Measurements from ENCODE around the gene SYNE1. TPM values are rescaled to one million over a fixed set of nuclear protein-coding genes. Genes with fewer than 3 reads are reported as not detected.

The SYNE1 gene
- polyA plus RNA-seq, 2 of the 4 experiments (the other 2 are of a cell fraction), result 10.5 to 28.5 TPM

- FAIRE-seq, result no peak
These were observed 306.2 kb downstream of the SYNE1 start for GRCh38 chr6:152330961-152331360.

GRCh38 chr6:152329638-152330448 is 307.3 kb downstream of the SYNE1 start:
- 90% methylated on average over 13 of the region's 13 CpGs for WGBS (ENCODE audit: missing lambda C conversion rate)
- H3K4me3 ChIP-seq, result no peak overlapping the region
- POLR2A ChIA-PET, result no interaction called here
- H3K4me1 ChIP-seq, result no peaks in the 10 kb centered on the region
- no peak for FAIRE-seq
- no peak overlapping the region for H3K27ac ChIP-seq
- DNase-seq (ENCODE audit: low read depth in 1 of 2, low spot score in 1 of 2), result no peak
- ATAC-seq, result peak in 1 of 2 experiments; percentile 53; a peak in 1 of 6 replicates
- H3K9me3 ChIP-seq, result no peaks in the 10 kb centered on the region
- no peak overlapping the region for H3K4me2 ChIP-seq
- CTCF ChIA-PET, result interaction anchor here (1.0 to 1.5 kb wide), 3 partner anchors 8 to 19 kb away, joined by 3 to 4 read pairs (median 3); no protein-coding TSS in a partner anchor
- TF ChIP-seq NPAS2 (CRISPR knock-in tag; IDR thresholded peaks at IDR 0.05; ENCODE audit: borderline replicate concordance) (no peak), ZC3H11A (IDR thresholded peaks at IDR 0.05) (no peak), ATOH8 (CRISPR knock-in tag; IDR thresholded peaks at IDR 0.05; ENCODE audit: low read depth) (no peak), HEYL (CRISPR knock-in tag; IDR thresholded peaks at IDR 0.05) (no peak), NFE2L2 (conservative IDR thresholded peaks at IDR 0.05; ENCODE audit: low read length) (no peak), FOSB (CRISPR knock-in tag; IDR thresholded peaks at IDR 0.05) (no peak), USF2 (IDR thresholded peaks at IDR 0.05) (no peak), CTCF (IDR thresholded peaks at IDR 0.05) (no peak), NR3C1 (IDR thresholded peaks at IDR 0.05) (no peak), KDM5A (IDR thresholded peaks at IDR 0.05) (no peak)

More at GRCh38 chr6:152330961-152331360, 306.2 kb downstream of the SYNE1 start:
- no peak overlapping the region for H3K27ac ChIP-seq
- 93% methylated on average over 7 of the region's 7 CpGs for WGBS (ENCODE audit: missing lambda C conversion rate)
- TF ChIP-seq CBX8 (IDR thresholded peaks at IDR 0.05) (no peak), CHD4 (IDR thresholded peaks at IDR 0.05; ENCODE audit: borderline replicate concordance) (no peak), MAFK (IDR thresholded peaks at IDR 0.05; ENCODE audit: partially characterized antibody) (no peak), KDM1A (IDR thresholded peaks at IDR 0.05; ENCODE audit: low read depth) (no peak), BHLHE40 (IDR thresholded peaks at IDR 0.05; ENCODE audit: low read depth, low read length) (no peak), RCOR1 (IDR thresholded peaks at IDR 0.05; ENCODE audit: low read depth, low read length) (no peak), CTCF (IDR thresholded peaks at IDR 0.05) (no peak), KDM5A (IDR thresholded peaks at IDR 0.05) (no peak), RAD21 (conservative IDR thresholded peaks at IDR 0.05 in 1 of 2, IDR thresholded peaks at IDR 0.05 in 1 of 2) (no peak), NPAS2 (CRISPR knock-in tag; IDR thresholded peaks at IDR 0.05; ENCODE audit: borderline replicate concordance) (no peak), NR3C1 (IDR thresholded peaks at IDR 0.05) (no peak), USF2 (IDR thresholded peaks at IDR 0.05) (no peak), TP53 (CRISPR knock-in tag; IDR thresholded peaks at IDR 0.05) (no peak), HMGXB4 (CRISPR knock-in tag; IDR thresholded peaks at IDR 0.05; ENCODE audit: borderline replicate concordance) (no peak), FOXS1 (CRISPR knock-in tag; IDR thresholded peaks at IDR 0.05) (no peak), HEYL (CRISPR knock-in tag; IDR thresholded peaks at IDR 0.05) (no peak), MAX (IDR thresholded peaks at IDR 0.05) (no peak), HOXB5 (CRISPR knock-in tag; IDR thresholded peaks at IDR 0.05) (no peak), RNF2 (IDR thresholded peaks at IDR 0.05; ENCODE audit: borderline replicate concordance, low read depth) (no peak)
- POLR2A ChIA-PET, result no interaction called here
- no peaks in the 10 kb centered on the region for H3K9me3 ChIP-seq
- ATAC-seq, result no peak
- no peaks in the 10 kb centered on the region for H3K4me1 ChIP-seq
- no peak overlapping the region for H3K4me2 ChIP-seq
- no peak overlapping the region for H3K4me3 ChIP-seq
- CTCF ChIA-PET, result interaction anchor here (0.7 kb wide), 1 partner anchor 926 kb away, joined by 3 read pairs; no protein-coding TSS in a partner anchor
- DNase-seq (ENCODE audit: low read depth in 1 of 2, low spot score in 1 of 2), result no peak

All from A549 (cell line).